T-helper 17 cell (primary cell): ENCODE results near the gene RBM20. TPM values are rescaled to one million over a fixed set of nuclear protein-coding genes. Genes with fewer than 3 reads are reported as not detected.

Experiments
- ATAC-seq: fragments of 150-1000 bp; cut with Tn5 transposase; 2 replicates; pipeline ENCODE4 v1.10.0; 2021; ENCODE audit warnings: mild to moderate bottlenecking, moderate library complexity
- DNase-seq, 3 donors: peaks; one replicate each; pipeline versions ENCODE4 v3.0.0 to v3.0.0-alpha.2; 2020 to 2021
- H3K9me3 ChIP-seq: one replicate; pipeline ENCODE4 v1.7.0; 2013; ENCODE audit warnings: low read length, mild to moderate bottlenecking; ENCODE audit not compliant: control insufficient read depth, poor library complexity, severe bottlenecking
- H3K27ac Mint-ChIP-seq: one replicate; pipeline ENCODE4 v1.8.0; 2022; ENCODE audit warnings: mild to moderate bottlenecking, moderate library complexity, mixed read lengths
- H3K27me3 Mint-ChIP-seq: one replicate; pipeline ENCODE4 v1.8.0; 2022; ENCODE audit warnings: mixed read lengths
- H3K36me3 Mint-ChIP-seq: one replicate; pipeline ENCODE4 v1.8.0; 2022; ENCODE audit warnings: low read depth, mixed read lengths
- H3K4me1 Mint-ChIP-seq: one replicate; pipeline ENCODE4 v1.8.0; 2022; ENCODE audit warnings: mild to moderate bottlenecking, mixed read lengths
- H3K4me3 Mint-ChIP-seq: one replicate; pipeline ENCODE4 v1.8.0; 2022; ENCODE audit warnings: mild to moderate bottlenecking, moderate library complexity, mixed read lengths
- total RNA-seq, 4 donors: library from RNA in 2 of 4; stranded (reverse) in 2 of 4; gene quantifications; one replicate each; pipeline ENCODE4 v1.2.3 and lab custom pipeline; 2022 to 2026

The RBM20 gene
- total RNA-seq, 2 donors from 2014 or later: not detected

DNA sequence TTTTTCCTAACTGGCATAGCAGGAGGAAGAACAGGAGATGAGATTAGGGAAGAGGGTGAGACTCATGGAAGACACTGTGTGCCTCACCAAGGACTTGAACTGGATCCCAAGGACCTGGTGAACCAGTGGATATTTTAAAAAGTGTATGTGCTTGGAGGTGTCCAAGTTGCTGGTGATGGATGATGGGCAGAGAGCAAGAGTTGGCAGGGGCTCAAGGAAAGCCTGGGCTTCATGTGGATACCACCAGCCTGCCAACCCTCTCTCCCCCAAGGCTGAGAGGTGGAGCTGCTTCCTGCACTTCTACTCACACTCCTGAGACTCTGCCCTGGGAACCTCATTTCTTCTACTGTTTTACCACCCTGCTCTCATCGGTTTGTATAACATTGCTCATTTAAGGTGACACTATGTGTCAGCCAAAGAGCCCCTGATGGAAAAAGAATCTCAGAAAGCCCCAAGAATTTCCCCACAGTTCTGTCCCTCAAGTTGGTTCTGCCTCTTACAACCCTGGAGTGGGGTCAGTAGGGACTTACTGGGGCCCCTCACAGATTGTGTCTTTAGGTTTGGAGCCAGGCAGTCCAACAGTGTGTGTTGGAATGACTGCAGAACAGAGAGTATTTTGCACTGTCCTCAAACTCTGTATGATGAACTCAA lies 171.3 kb downstream of the RBM20 start:
- ATAC-seq: no peak
- no peaks in the 10 kb centered on the region for H3K36me3 Mint-ChIP-seq
- H3K9me3 ChIP-seq: no peaks in the 10 kb centered on the region
- H3K27ac Mint-ChIP-seq: peak overlapping the region; percentile 71
- H3K27me3 Mint-ChIP-seq: no peaks in the 10 kb centered on the region
- no peak overlapping the region for H3K4me3 Mint-ChIP-seq
- peaks cover 15% of the 10 kb centered on the region for H3K4me1 Mint-ChIP-seq
- DNase-seq: no peak

DNA sequence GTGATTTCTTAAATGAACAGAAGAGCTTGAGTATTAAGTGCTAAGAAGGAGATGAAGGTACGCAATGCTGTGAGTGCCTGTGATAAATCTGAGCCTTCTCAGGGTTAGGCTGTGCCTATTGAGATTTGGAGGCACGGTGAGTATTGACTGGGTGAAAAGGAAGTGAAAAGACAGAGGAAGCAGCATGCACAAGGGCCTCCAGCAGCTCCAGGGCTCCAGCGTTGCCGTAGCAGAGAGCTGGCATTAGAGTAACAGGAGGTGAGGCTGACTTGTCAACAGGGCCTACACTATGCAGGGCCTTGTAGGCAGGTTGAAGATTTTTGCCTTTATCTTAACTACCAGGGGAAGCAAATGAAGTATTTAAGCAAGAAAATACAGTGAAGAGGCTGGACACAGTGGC lies 173.5 kb downstream of the RBM20 start:
- DNase-seq: no peak
- H3K9me3 ChIP-seq: no peaks in the 10 kb centered on the region
- no peak overlapping the region for H3K27ac Mint-ChIP-seq
- ATAC-seq: no peak
- H3K4me1 Mint-ChIP-seq: peaks cover 20% of the 10 kb centered on the region
- H3K27me3 Mint-ChIP-seq: no peaks in the 10 kb centered on the region
- H3K36me3 Mint-ChIP-seq: no peaks in the 10 kb centered on the region
- no peak overlapping the region for H3K4me3 Mint-ChIP-seq

DNA sequence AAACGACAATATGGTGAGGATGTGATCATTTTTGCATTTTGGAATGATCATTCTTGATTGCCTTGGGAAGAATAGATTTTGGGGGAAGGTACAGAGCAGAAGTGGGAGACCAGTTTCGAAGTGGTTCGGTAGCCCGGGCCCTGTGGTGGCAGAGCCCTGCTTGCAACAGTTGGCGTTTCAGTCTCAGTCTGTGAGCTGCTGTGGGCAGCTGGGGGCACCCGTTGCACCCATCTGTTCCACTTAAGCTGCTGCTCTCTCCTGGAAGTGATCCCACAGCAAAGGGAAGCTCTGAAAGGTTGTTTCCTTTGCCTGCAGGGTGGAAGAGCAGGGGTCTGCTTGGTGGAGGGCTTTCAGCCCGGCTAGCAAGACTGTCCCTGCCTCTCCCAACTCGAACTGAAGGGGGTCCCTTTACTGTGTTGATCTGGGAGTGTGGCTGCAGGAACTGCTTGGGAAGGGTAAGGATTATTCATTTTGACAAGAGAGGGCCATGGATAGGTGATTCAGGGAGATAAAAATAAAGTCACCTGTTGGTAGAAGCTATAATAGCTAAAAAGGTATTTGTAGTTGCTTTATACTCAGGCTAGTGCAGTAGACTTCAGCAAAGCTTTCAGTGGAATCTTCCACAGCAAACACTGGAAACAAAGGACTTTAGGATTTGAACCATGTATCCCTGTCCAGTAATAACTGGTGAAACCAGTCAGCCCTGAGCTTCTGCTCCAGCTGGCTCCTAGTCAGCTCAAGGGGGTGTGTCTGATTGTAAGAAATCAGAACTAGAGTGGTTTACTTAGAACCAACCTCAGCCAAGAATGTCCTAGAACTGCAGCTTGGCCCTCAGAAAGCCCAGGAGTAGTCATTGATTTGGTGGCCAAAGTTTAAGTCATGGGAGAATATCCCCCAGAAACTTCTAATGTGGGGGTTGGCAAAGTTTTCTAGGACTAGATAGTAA lies 174.4 kb downstream of the RBM20 start:
- ATAC-seq: no peak

DNA sequence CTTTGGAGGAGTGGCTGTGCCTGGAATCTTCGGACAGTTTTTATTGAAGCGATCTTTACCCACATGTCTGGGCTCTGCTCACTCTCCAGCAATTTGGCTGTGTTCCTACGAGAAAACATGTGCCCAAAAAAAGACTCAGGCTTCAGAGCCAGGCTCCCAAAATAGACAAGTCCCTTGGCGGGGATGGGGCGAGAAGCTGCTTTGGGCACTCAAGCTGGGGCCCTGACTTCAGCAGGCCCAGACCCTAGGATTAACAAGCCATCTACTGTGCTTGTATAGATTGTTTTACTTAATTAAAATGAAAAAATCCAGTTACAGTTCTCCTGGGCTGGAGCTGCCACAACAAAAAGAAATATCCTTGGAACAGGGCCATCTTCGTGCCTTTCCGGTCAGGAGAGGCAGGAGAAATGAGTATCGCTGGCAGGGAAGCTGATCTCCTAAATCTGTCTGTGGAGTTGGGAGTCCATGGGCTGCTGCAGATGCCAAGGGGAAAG lies 176.2 kb downstream of the RBM20 start:
- H3K9me3 ChIP-seq: no peaks in the 10 kb centered on the region
- no peak for DNase-seq
- no peaks in the 10 kb centered on the region for H3K27me3 Mint-ChIP-seq
- H3K4me1 Mint-ChIP-seq: peaks cover 16% of the 10 kb centered on the region
- no peaks in the 10 kb centered on the region for H3K36me3 Mint-ChIP-seq
- H3K27ac Mint-ChIP-seq: no peak overlapping the region
- H3K4me3 Mint-ChIP-seq: no peak overlapping the region
- no peak for ATAC-seq

More for the DNA sequence above, 174.4 kb downstream of the RBM20 start:
- H3K27me3 Mint-ChIP-seq: no peaks in the 10 kb centered on the region
- no peaks in the 10 kb centered on the region for H3K9me3 ChIP-seq
- peaks cover 16% of the 10 kb centered on the region for H3K4me1 Mint-ChIP-seq
- H3K36me3 Mint-ChIP-seq: no peaks in the 10 kb centered on the region
- DNase-seq: no peak
- no peak overlapping the region for H3K4me3 Mint-ChIP-seq
- no peak overlapping the region for H3K27ac Mint-ChIP-seq

DNA sequence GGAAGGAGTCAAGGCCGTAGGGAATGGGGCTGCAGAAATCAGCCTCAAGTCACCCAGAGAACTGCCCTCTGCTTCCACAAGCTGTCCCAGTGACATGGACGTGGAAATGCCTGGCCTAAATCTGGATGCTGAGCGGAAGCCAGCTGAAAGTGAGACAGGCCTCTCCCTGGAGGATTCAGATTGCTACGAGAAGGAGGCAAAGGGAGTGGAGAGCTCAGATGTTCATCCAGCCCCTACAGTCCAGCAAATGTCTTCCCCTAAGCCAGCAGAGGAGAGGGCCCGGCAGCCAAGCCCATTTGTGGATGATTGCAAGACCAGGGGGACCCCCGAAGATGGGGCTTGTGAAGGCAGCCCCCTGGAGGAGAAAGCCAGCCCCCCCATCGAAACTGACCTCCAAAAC lies 177.4 kb downstream of the RBM20 start:
- H3K27ac Mint-ChIP-seq: peak overlapping the region; percentile 61
- ATAC-seq: no peak
- no peaks in the 10 kb centered on the region for H3K36me3 Mint-ChIP-seq

DNA sequence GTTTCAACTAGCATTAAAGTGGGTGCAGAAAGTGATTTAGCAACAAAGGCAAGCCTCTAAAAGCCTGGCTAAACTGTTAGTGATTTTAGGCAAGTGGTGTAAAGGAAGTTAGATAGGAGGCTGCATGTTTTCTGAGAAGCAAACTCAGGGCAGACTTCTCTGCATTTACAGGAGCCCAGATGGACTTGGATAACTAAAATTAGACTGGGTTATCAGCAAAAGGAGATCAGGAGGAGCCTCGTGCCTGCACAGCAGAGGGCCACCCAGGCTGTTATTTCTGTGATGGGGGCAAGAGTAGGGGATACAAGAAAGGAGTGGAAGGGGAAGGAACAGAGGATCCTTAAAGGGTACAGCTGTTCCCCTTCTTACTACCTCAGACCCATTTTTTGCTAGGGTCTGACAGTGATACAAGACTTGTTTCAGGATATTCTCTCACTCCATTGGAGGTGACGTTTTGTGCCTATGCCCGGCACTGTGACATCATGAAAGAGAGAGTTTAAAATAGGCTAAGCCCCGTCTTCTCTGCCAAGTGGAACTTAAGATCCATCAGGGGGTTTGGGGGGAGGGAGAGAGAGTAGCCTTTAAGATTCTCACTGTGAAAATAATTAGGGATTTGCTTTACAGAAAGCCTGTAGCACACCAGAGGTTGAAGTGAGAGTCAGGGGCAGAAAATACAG lies 178.0 kb downstream of the RBM20 start:
- no peaks in the 10 kb centered on the region for H3K9me3 ChIP-seq
- no peak overlapping the region for H3K4me3 Mint-ChIP-seq
- H3K27ac Mint-ChIP-seq: peak overlapping the region; percentile 61
- H3K4me1 Mint-ChIP-seq: peaks cover 10% of the 10 kb centered on the region
- DNase-seq: no peak
- no peaks in the 10 kb centered on the region for H3K27me3 Mint-ChIP-seq
- no peaks in the 10 kb centered on the region for H3K36me3 Mint-ChIP-seq
- no peak for ATAC-seq

More for the DNA sequence above, 177.4 kb downstream of the RBM20 start:
- DNase-seq: no peak
- H3K4me1 Mint-ChIP-seq: peaks cover 14% of the 10 kb centered on the region
- H3K4me3 Mint-ChIP-seq: no peak overlapping the region
- no peaks in the 10 kb centered on the region for H3K9me3 ChIP-seq
- no peaks in the 10 kb centered on the region for H3K27me3 Mint-ChIP-seq

DNA sequence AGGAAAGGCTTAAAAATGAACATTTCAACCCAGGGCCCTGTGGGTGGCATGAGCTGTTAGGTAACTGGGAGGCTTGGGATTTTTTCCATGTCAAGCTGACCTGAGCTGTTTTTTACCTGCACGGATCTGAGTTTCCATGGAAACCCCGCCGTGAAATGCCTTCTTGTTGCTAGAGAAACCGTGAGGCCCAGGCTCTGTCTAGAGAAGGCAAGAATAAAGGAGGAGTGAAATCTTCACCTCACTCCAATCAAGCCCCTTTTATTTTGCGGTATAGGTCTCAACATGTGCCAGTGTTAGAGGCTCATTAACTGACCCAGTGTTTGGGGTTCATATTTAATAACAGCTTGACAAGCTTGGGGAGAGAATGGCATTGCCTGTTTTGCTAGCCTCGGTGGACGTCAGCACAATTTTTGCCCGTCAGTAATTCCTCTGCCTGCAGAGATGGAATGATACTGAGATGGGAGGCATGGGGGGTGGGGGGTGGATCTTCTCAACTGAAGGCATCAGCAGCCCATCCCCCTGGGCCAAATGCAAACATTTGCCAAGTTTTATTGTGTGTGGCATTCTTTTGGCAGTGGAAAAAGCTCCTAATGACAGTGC lies 178.7 kb downstream of the RBM20 start:
- H3K27ac Mint-ChIP-seq: no peak overlapping the region
- DNase-seq (no peak), ATAC-seq (no peak)
- H3K4me3 Mint-ChIP-seq: no peak overlapping the region
- peaks cover 6% of the 10 kb centered on the region for H3K4me1 Mint-ChIP-seq
- H3K36me3 Mint-ChIP-seq: no peaks in the 10 kb centered on the region
- H3K9me3 ChIP-seq: no peaks in the 10 kb centered on the region
- no peaks in the 10 kb centered on the region for H3K27me3 Mint-ChIP-seq

DNA sequence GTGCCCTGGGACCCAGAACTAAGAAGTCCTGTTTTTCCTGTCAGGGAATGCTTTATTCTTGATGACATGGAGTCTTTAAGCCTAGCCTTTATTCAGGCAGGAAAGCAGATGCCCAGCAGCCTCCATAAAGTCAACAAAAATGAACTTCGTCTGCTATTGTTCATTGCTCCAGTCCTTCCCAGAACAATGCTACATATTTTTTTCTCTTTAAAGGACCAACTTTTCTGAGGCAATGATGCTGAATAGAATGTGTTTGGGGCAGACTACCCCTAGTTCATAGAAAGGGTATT lies 180.0 kb downstream of the RBM20 start:
- no peak overlapping the region for H3K4me3 Mint-ChIP-seq
- H3K27me3 Mint-ChIP-seq: no peaks in the 10 kb centered on the region
- ATAC-seq: no peak
- H3K27ac Mint-ChIP-seq: no peak overlapping the region
- H3K9me3 ChIP-seq: no peaks in the 10 kb centered on the region
- DNase-seq: no peak
- H3K36me3 Mint-ChIP-seq: no peaks in the 10 kb centered on the region
- H3K4me1 Mint-ChIP-seq: peaks cover 6% of the 10 kb centered on the region

DNA sequence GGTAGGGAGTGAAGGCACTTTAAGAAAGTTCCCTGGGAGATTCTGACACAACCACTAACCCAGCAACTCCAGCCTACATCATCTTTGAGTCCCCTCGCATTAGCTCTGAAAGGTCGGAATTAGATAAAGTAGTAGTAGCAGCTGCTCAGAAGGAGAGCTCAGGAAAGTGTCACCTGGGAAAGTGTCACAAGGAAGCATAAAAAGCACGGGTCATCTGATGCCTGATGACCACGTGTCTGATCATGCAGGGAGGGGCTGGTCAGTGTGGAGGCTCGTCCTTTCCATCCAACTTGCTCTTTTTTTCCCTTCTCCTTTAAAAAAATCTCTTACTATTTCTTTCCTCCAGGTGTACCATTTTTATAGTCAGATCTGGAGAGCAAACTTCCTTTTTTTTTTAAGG lies 180.5 kb downstream of the RBM20 start:
- DNase-seq: no peak
- Mint-ChIP-seq H3K4me3 (no peak overlapping the region), H3K4me1 (peaks cover 6% of the 10 kb centered on the region), H3K27me3 (no peaks in the 10 kb centered on the region), H3K27ac (no peak overlapping the region), H3K36me3 (no peaks in the 10 kb centered on the region)
- H3K9me3 ChIP-seq: no peaks in the 10 kb centered on the region
- no peak for ATAC-seq

DNA sequence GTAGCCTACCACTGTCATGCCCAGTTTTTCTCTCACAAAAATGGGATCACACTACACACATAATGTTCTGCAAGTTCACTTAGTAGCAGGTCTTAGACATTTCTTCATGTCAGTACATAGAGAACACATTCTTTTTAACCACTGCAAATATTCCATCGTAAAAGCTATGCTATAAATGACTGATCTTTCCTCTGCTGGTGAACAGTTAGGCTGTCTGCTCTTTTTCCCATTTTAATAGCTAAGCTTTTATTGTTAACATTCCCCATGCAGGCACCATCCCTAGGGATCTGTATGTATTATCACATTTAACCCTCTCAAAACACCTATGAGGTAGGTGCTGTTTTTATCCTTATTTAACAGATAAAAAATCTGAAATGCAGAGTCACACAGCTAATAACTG lies 181.4 kb downstream of the RBM20 start:
- ATAC-seq (no peak), DNase-seq (no peak)
- Mint-ChIP-seq H3K27me3 (no peaks in the 10 kb centered on the region), H3K4me1 (peaks cover 6% of the 10 kb centered on the region), H3K4me3 (no peak overlapping the region), H3K36me3 (no peaks in the 10 kb centered on the region), H3K27ac (no peak overlapping the region)
- no peaks in the 10 kb centered on the region for H3K9me3 ChIP-seq

DNA sequence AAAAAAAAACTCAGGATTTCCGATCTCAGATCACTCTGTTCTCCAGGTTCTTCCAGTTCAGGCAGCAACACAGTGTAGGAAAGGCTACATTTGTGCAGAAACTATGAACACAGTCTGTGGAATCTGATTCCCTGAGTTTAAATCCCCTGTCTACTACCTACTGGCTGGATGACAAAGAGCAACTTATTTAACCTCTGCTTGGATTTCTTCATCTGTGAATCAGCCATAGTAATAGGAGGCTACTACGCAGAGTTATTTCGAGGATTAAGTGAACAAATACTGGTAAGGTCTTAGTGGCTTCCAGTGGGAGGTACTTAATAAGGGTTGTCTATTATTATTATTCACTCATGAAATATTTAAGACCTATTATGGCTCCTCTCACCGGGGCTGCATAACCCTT lies 183.3 kb downstream of the RBM20 start:
- no peak for DNase-seq
- no peak for ATAC-seq
- no peaks in the 10 kb centered on the region for H3K27me3 Mint-ChIP-seq
- H3K36me3 Mint-ChIP-seq: no peaks in the 10 kb centered on the region
- H3K9me3 ChIP-seq: no peaks in the 10 kb centered on the region
- H3K4me3 Mint-ChIP-seq: no peak overlapping the region
- no peaks in the 10 kb centered on the region for H3K4me1 Mint-ChIP-seq
- H3K27ac Mint-ChIP-seq: no peak overlapping the region

DNA sequence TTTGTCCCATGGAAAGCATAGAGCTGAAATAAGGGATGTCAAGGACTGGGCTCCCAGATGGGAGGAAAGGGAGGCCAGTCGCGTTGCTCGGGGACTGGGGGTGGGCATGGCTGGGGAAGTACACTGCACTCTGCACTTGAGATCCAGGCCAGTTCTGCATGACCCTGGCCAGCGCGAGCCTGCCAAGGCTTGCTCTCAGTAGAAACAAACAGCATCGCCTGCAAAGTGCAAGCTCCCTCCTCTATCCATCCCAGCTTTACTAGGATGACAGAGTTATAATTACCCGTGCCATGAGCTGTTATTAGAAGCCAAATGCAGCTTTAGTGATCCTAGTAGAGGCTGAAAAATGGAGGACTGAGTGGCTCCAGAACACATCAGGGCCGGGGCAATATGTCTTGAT lies 183.7 kb downstream of the RBM20 start:
- Mint-ChIP-seq H3K4me1 (no peaks in the 10 kb centered on the region), H3K36me3 (no peaks in the 10 kb centered on the region), H3K27me3 (no peaks in the 10 kb centered on the region), H3K27ac (no peak overlapping the region), H3K4me3 (no peak overlapping the region)
- H3K9me3 ChIP-seq: no peaks in the 10 kb centered on the region
- no peak for DNase-seq
- ATAC-seq: no peak

DNA sequence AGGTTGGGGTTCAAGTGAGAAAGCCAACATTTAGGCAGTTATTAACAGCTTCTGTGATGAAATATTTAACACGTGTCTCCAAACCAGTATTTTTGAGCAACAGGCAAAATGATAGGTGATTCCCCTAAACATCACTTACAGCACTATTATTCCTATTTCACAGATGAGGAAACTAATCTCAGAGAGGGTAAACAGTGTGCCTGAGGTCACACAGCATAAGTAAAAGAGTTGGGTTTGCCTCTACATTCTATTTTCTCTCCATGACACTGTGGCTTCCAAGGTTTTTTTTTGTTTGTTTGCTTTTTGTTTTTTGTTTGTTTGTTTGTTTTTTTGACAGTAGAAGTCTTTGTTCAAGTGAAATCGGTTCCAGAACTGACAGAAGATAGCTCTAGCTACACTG lies 184.4 kb downstream of the RBM20 start:
- Mint-ChIP-seq H3K36me3 (no peaks in the 10 kb centered on the region), H3K4me3 (no peak overlapping the region), H3K27ac (no peak overlapping the region), H3K4me1 (no peaks in the 10 kb centered on the region), H3K27me3 (no peaks in the 10 kb centered on the region)
- no peaks in the 10 kb centered on the region for H3K9me3 ChIP-seq
- ATAC-seq (no peak), DNase-seq (no peak)
